Measurements from ENCODE around the gene NTN3.

The NTN3 gene

DNA sequence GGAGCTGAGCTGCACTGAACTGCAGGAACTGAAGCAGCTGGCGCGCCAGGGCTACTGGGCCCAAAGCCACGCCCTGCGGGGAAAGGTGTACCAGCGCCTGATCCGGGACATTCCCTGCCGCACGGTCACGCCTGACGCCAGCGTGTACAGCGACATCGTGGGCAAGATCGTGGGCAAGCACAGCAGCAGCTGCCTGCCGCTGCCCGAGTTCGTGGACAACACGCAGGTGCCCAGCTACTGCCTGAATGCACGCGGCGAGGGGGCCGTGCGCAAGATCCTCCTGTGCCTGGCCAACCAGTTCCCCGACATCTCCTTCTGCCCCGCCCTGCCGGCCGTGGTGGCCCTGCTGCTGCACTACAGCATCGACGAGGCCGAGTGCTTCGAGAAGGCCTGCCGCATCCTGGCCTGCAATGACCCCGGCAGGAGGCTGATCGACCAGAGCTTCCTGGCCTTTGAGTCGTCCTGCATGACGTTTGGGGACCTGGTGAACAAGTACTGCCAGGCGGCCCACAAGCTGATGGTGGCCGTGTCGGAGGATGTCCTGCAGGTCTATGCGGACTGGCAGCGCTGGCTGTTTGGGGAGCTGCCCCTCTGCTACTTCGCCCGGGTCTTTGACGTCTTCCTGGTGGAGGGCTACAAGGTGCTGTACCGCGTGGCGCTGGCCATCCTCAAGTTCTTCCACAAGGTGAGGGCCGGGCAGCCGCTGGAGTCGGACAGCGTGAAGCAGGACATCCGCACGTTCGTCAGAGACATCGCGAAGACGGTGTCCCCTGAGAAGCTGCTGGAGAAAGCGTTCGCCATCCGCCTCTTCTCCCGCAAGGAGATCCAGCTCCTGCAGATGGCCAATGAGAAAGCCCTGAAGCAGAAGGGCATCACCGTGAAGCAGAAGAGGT is 25.4 kb downstream of the NTN3 start:
- Mint-ChIP-seq H3K27ac (no peak overlapping the region), H3K9me3 (no peaks in the 10 kb centered on the region), H3K4me1 (no peaks in the 10 kb centered on the region), H3K27me3 (no peaks in the 10 kb centered on the region), H3K36me3 (no peaks in the 10 kb centered on the region), H3K4me3 (no peak overlapping the region)
- CTCF ChIA-PET, result interaction anchor here (1.1 kb wide), 1 partner anchor 15 kb away, joined by 4 read pairs; no protein-coding TSS in a partner anchor
- no peak for DNase-seq

- DNase-seq, result no peak
- no peak overlapping the region for H3K4me3 Mint-ChIP-seq
- CTCF ChIA-PET, result no interaction called here
- no peaks in the 10 kb centered on the region for H3K9me3 Mint-ChIP-seq
- H3K4me1 Mint-ChIP-seq, result no peaks in the 10 kb centered on the region
- no peaks in the 10 kb centered on the region for H3K36me3 Mint-ChIP-seq
- no peaks in the 10 kb centered on the region for H3K27me3 Mint-ChIP-seq
- no peak overlapping the region for H3K27ac Mint-ChIP-seq
These were observed 26.1 kb downstream of the NTN3 start for GRCh38 chr16:2497116-2497630.

GRCh38 chr16:2497695-2498484 is 26.8 kb downstream of the NTN3 start:
- CTCF ChIA-PET, result no interaction called here
- Mint-ChIP-seq H3K36me3 (no peaks in the 10 kb centered on the region), H3K27ac (no peak overlapping the region), H3K27me3 (no peaks in the 10 kb centered on the region), H3K4me3 (no peak overlapping the region), H3K9me3 (no peaks in the 10 kb centered on the region), H3K4me1 (no peaks in the 10 kb centered on the region)
- no peak for DNase-seq

DNA sequence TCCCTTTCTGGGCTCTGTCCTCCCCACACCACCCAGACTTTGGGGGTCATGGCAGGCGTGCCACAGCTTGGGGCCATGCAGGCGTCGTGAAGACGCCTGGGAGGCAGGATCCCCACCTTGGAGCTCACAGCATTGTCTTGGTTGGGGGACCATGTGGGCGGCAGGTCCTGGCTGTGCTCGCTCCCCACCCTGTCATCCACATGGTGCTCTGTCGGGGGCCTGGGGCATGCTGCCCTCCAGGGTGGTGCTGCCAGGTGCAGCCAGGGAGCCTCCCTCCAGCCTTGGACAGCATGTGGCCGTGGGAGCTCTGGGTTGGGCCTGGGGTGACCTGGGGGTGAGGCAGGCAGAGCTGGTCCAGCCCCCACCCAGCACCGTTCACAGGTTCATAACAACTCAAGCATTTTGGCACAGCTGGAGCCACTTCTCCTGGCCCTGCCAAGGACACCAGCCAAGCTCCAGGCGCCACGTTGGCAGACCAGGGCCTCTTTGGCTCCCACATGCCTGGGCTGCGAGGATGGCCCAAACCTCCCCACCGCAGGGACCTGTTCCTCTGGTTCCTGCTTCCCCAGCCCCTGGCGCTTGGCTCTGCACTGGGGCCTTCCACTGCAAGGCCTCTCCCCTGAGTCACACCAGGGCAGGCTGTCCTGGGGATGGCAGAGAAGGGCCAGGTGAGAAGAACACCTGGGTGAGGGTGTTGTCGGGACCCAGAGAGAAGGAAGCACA is 27.6 kb downstream of the NTN3 start:
- no peaks in the 10 kb centered on the region for H3K4me1 Mint-ChIP-seq
- H3K9me3 Mint-ChIP-seq, result no peaks in the 10 kb centered on the region
- no peaks in the 10 kb centered on the region for H3K36me3 Mint-ChIP-seq
- H3K4me3 Mint-ChIP-seq, result no peak overlapping the region
- CTCF ChIA-PET, result no interaction called here
- DNase-seq, result no peak
- H3K27me3 Mint-ChIP-seq, result no peaks in the 10 kb centered on the region
- no peak overlapping the region for H3K27ac Mint-ChIP-seq

DNA sequence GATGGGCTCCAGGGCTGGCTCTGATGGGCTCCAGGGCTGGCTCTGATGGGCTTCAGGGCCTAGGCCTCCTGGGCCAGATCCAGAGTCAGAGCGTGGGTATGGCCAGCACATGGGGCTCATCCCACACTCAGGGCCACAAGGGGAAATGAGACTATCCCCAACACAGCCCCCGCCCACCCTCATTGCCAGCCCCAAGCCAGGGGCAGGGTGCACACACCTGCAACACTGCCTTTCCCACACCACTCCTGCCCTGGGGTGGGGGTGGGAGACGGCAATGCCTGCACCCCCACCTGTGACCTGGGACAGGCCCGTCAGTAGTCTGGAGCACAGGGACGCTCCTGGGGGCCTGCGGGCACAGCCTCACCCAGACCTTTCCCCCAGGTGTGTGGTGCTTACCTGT is 28.4 kb downstream of the NTN3 start:
- CTCF ChIA-PET, result interaction anchor here (2.3 to 2.5 kb wide), 2 partner anchors 156 to 161 kb away, joined by 5 to 7 read pairs; no protein-coding TSS in a partner anchor
- Mint-ChIP-seq H3K27ac (no peak overlapping the region), H3K4me3 (no peak overlapping the region), H3K27me3 (no peaks in the 10 kb centered on the region), H3K9me3 (no peaks in the 10 kb centered on the region), H3K4me1 (no peaks in the 10 kb centered on the region), H3K36me3 (no peaks in the 10 kb centered on the region)
- no peak for DNase-seq

DNA sequence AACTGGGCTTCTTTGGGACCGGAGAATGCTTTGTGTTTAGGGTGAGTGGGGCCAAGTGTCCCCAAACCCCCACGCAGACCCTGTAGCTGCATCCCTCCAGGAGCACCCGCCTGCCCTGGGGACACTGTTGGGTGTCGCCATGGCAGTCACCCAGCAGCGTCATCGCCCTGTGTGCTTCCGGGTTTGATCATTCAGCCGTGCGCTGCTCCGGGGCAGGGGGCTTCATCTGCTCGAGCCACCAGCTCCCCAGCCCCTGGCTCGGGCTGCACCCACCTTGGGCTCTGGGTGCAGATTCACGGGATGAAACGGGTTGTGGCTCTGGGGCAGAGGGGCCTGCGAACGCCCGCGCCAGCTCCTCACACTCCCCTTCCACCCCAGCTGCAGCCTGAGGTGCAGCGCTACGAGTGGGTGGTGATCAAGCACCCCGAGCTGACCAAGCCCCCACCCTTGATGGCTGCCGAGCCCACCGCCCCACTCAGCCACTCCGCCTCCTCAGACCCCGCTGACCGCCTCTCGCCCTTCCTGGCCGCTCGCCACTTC is 28.9 kb downstream of the NTN3 start:
- Mint-ChIP-seq H3K36me3 (no peaks in the 10 kb centered on the region), H3K4me3 (no peak overlapping the region), H3K27me3 (no peaks in the 10 kb centered on the region), H3K9me3 (no peaks in the 10 kb centered on the region), H3K27ac (no peak overlapping the region), H3K4me1 (no peaks in the 10 kb centered on the region)
- DNase-seq, result no peak
- CTCF ChIA-PET, result interaction anchor here (2.1 to 2.5 kb wide), 4 partner anchors 13 to 162 kb away, joined by 5 to 12 read pairs (median 6); partner anchors contain the start of gene TBC1D24

DNA sequence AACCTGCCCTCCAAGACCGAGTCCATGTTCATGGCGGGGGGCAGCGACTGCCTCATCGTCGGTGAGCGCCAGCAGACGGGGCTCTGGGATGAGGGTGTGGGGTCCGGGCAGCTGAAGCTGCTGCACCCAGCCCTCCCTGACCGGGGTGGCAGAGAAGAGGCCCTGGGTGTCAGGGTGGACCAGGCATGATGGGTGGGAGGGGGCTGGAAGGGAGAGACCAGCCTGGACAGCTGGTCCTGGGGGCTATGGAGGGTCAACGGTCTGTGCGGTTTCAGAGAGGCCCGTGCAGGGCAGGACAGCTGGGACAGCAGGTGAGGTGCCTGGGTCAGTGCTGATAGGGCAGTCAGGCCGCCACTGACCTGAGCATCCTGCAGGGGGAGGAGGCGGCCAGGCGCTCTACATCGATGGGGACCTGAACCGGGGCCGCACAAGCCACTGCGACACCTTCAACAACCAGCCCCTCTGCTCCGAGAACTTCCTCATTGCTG is 29.4 kb downstream of the NTN3 start:
- DNase-seq, result no peak
- CTCF ChIA-PET, result interaction anchor here (1.0 to 2.5 kb wide), 13 partner anchors 9 to 482 kb away, joined by 3 to 13 read pairs (median 5); partner anchors contain the start of gene TBC1D24
- H3K27ac Mint-ChIP-seq, result no peak overlapping the region
- H3K27me3 Mint-ChIP-seq, result no peaks in the 10 kb centered on the region
- no peaks in the 10 kb centered on the region for H3K9me3 Mint-ChIP-seq
- no peaks in the 10 kb centered on the region for H3K4me1 Mint-ChIP-seq
- no peak overlapping the region for H3K4me3 Mint-ChIP-seq
- H3K36me3 Mint-ChIP-seq, result no peaks in the 10 kb centered on the region

- Mint-ChIP-seq H3K9me3 (no peaks in the 10 kb centered on the region), H3K4me3 (no peak overlapping the region), H3K4me1 (no peaks in the 10 kb centered on the region), H3K27me3 (peaks cover 4% of the 10 kb centered on the region), H3K27ac (no peak overlapping the region), H3K36me3 (no peaks in the 10 kb centered on the region)
- DNase-seq, result peak; percentile 88
- CTCF ChIA-PET, result interaction anchor here (0.5 to 2.5 kb wide), 20 partner anchors 8 to 482 kb away, joined by 3 to 13 read pairs (median 4); partner anchors contain the start of genes CCNF and TBC1D24
These were observed 30.0 kb downstream of the NTN3 start for GRCh38 chr16:2500918-2501750.

GRCh38 chr16:2501946-2502895 is 31.1 kb downstream of the NTN3 start:
- Mint-ChIP-seq H3K4me1 (no peaks in the 10 kb centered on the region), H3K27ac (no peak overlapping the region), H3K4me3 (no peak overlapping the region), H3K27me3 (peaks cover 8% of the 10 kb centered on the region), H3K36me3 (no peaks in the 10 kb centered on the region), H3K9me3 (no peaks in the 10 kb centered on the region)
- DNase-seq, result no peak
- CTCF ChIA-PET, result interaction anchor here (0.5 to 2.5 kb wide), 17 partner anchors 7 to 483 kb away, joined by 3 to 13 read pairs (median 4); partner anchors contain the start of genes CCNF and TBC1D24

GRCh38 chr16:2505695-2506094 is 34.6 kb downstream of the NTN3 start:
- no peaks in the 10 kb centered on the region for H3K36me3 Mint-ChIP-seq
- DNase-seq, result no peak
- no peak overlapping the region for H3K27ac Mint-ChIP-seq
- no peak overlapping the region for H3K4me3 Mint-ChIP-seq
- no peaks in the 10 kb centered on the region for H3K9me3 Mint-ChIP-seq
- peaks cover 16% of the 10 kb centered on the region for H3K27me3 Mint-ChIP-seq
- CTCF ChIA-PET, result no interaction called here
- peaks cover 2% of the 10 kb centered on the region for H3K4me1 Mint-ChIP-seq

GRCh38 chr16:2507052-2507659 is 36.1 kb downstream of the NTN3 start:
- Mint-ChIP-seq H3K4me3 (no peak overlapping the region), H3K27me3 (peaks cover 28% of the 10 kb centered on the region), H3K9me3 (no peaks in the 10 kb centered on the region), H3K27ac (no peak overlapping the region), H3K36me3 (no peaks in the 10 kb centered on the region), H3K4me1 (peaks cover 4% of the 10 kb centered on the region)
- CTCF ChIA-PET, result interaction anchor here (0.6 to 0.8 kb wide), 2 partner anchors 236 to 579 kb away, joined by 3 read pairs; no protein-coding TSS in a partner anchor
- no peak for DNase-seq
